C4-2B (cell line): ENCODE results near the gene TFAP2E.

Experiments
- H3K27ac ChIP-seq: fragments of 450-650 bp; 2 replicates; pipeline ENCODE4 v1.5.1; 2017
- ZFX ChIP-seq: fragments of 450-650 bp; IDR thresholded peaks from 2 replicates; pipeline ENCODE4 v1.6.1; 2017
- TF ChIP-seq, protein P1 (sequence below): fragments of 450-650 bp; conservative IDR thresholded peaks from 2 replicates; pipeline ENCODE4 v1.5.1; 2017; ENCODE audit warnings: mild to moderate bottlenecking

Gene TFAP2E

DNA sequence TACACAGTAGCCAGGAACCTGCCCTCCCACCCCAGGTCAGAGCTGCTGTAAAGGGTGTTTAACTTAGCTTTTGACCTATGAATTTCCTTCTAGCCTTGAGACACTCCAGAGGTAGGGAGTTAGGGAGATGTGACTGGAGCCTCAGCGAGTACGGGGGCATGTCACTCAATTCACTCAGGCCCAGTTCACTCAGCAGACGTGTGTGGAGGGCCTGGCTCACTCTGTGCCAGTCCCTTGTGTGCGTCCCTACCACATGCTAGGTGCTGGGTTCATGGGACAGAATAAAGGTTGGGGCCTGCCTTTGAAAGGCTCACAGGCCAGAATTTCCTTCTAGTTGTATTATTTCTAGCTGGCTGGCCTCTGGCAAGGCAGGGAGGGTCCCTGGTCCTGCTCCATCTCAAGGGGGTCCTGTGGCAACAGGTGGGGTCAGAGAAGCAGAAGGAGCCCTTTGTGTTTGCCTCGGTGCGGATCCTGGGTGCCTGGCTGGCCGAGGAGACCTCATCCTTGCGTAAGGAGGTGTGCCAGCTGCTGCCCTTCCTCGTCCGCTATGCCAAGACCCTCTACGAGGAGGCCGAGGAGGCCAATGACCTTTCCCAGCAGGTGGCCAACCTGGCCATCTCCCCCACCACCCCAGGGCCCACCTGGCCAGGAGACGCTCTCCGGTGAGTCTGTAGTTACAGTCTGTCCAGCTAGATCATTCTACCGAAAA, 11.0 kb upstream of the TFAP2E start:
- H3K27ac ChIP-seq = no peak overlapping the region
- TF ChIP-seq ZFX = no peak
- TF ChIP-seq, protein P1, sequence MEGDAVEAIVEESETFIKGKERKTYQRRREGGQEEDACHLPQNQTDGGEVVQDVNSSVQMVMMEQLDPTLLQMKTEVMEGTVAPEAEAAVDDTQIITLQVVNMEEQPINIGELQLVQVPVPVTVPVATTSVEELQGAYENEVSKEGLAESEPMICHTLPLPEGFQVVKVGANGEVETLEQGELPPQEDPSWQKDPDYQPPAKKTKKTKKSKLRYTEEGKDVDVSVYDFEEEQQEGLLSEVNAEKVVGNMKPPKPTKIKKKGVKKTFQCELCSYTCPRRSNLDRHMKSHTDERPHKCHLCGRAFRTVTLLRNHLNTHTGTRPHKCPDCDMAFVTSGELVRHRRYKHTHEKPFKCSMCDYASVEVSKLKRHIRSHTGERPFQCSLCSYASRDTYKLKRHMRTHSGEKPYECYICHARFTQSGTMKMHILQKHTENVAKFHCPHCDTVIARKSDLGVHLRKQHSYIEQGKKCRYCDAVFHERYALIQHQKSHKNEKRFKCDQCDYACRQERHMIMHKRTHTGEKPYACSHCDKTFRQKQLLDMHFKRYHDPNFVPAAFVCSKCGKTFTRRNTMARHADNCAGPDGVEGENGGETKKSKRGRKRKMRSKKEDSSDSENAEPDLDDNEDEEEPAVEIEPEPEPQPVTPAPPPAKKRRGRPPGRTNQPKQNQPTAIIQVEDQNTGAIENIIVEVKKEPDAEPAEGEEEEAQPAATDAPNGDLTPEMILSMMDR = no peak

DNA sequence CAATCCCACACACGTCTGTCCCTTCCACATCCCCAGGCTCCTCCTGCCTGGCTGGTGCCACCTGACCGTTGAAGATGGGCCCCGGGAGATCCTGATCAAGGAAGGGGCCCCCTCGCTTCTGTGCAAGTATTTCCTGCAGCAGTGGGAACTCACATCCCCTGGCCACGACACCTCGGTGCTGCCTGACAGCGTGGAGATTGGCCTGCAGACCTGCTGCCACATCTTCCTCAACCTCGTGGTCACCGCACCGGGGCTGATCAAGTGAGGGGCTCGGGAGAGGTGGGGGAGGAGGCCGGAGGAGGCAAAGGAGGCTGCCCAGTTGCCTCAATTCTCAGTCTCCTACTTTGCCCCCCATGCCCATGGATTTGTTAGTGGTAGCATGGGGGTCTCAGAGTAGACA, 9.9 kb upstream of the TFAP2E start:
- TF ChIP-seq, protein P1 = no peak
- no peak for TF ChIP-seq ZFX
- H3K27ac ChIP-seq = no peak overlapping the region

DNA sequence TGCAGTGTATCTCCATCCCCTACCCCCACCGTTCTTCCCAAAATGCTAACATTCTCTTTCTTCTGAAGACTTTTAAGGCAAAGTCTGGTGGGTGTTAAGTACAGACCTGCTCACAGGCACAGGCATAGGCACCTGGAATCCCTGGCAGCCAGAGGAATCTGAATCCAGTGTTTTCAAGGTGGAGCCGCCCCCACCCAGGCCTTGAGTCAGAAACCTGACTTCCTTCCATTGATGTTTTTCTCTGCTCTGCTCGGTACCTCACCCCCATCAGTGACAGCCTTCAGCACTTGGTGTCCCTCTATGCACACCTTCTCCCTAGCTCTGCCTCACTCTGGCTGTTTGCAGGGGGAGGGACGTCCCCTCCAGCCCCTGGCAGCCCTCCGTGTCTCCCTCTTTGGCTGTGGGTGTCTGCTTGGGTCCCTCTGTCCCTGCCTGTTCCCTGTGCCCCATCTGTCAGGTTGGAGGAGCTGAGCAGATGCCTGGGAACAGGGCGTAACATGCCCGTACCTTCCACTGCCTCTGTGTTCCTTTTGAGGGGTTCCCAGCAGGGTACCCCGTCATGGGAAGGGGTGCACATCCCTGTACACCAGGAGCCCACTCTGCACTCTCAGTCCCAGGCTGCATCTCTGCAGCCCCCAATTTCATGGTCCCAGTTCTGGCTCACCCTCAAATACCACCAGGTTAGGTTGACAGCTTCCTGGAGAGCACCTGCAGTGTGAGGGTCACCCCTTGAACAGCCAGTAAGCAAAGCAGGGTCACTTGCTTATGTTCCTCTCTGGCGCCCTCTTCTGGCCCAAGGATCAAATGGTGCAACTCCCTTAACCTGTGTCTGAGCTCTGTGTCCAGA, 8.9 kb upstream of the TFAP2E start:
- TF ChIP-seq, protein P1 = peak; percentile 90
- TF ChIP-seq ZFX = no peak
- no peak overlapping the region for H3K27ac ChIP-seq

DNA sequence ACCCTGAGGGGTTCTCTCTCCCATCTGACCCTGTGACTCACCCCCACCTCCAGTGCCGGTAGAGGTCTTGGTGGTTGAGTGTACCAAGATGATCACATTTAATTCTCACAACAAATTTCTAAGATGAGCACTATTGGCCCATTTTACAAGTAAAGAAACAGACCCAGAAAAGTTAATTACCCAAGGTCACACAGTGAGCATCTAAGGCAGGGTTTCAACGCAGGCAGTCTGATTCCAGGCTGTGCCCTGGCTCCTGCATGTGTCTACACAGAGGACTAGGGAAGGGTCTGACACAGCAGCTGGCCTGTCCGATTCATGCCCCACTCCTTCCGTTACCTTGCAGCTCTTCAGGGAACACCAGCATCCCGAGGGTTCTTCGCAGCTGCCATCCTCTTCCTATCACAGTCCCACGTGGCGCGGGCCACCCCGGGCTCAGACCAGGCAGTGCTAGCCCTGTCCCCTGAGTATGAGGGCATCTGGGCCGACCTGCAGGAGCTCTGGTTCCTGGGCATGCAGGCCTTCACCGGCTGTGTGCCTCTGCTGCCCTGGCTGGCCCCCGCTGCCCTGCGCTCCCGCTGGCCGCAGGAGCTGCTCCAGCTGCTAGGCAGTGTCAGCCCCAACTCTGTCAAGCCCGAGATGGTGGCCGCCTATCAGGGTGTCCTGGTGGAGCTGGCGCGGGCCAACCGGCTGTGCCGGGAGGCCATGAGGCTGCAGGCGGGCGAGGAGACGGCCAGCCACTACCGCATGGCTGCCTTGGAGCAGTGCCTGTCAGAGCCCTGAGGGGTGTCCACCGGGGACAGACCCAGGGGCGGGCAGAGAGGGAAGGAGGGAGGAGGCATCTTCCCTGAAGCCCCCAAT, 8.0 kb upstream of the TFAP2E start:
- H3K27ac ChIP-seq = no peak overlapping the region
- TF ChIP-seq, protein P1 = peak; percentile 69
- TF ChIP-seq ZFX = no peak

DNA sequence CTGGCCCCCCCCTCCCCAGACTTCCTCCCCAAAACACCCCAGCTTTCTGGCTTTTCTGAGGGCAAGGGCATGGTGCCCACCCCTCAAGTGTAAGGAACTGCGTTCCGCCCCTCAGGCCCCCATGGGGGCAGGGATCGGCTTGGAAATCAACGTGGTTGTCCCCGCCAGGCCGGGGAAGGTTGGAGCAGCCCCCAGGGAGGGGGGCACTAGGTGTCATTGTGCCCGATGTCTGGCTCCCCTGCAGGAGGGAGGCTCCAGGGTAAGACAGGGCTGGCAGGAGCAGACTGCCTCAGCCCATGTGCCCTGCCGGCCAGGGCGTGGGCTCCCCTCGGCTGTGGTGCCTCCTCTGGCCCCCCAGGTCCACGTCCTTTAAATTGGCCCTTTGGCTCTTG, 7.4 kb upstream of the TFAP2E start:
- no peak overlapping the region for H3K27ac ChIP-seq

DNA sequence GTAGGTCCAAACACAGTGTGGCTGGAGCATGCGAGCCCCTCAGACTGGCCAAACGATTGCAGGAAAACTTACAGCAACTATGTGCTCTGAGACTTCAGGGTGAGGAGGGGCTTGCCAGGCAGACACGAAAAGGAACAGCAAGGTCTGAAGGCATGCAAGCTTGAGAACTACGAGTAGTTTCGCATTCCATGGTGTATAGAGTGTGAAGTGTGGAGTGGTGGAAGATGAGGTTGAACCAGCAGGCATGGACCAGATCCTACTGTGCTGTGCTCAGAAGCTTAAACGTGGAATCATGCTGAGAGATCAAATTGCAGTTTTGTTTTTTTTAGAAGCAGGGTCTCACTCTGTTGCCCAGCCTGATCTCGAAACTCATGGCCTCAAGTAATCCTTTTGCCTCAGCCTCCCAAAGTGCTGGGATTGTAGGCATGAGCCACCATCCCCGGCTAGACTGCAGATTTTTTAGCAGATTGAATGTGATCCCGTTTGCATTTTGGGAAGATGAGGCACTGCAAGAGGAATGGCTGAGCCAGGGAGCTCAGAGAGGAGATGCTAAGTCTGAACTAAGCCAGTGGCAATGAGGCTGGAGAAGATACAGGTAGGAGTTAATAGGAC, 5.1 kb upstream of the TFAP2E start:
- no peak overlapping the region for H3K27ac ChIP-seq
- TF ChIP-seq, protein P1 = no peak
- TF ChIP-seq ZFX = no peak

More for the DNA sequence above, 7.4 kb upstream of the TFAP2E start:
- no peak for TF ChIP-seq ZFX
- TF ChIP-seq, protein P1 = no peak
